ENCODE measurements around the gene POLR2J3.
A peak's percentile ranks its signal among the peaks of the same experiment; 100 is the strongest.

The POLR2J3 gene

GRCh38 chr7:102517550-102518147 is 54.7 kb downstream of the POLR2J3 start, which contains the start of gene RASA4B:
TSS of gene RASA4B (minus strand) at chr7:102517777. CDS start at chr7:102517710, 67 bp downstream.
- DNase-seq = peak; percentile 52

Measured in left hindlimb (tissue), 1 donor.